ENCODE results near the gene NPY2R.

NPY2R gene

DNA sequence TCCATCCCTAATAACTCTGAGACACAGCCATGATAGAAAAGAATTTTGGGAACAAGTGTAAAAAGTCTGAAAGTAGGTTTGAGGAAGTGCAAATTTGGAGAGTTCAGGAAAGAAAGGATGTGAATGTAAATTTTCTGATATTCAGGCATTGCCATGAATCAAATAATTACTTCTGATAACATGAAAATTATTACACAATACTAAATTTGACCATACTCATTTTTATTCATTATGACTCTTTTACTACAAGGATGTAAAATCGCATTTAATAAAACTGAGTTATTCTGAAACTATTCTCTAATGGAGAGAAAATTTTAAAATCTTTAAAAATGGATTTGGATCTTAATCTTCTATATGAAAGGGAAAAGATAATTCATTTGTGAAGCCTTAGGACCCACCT, 33.8 kb upstream of the NPY2R start:
- Histone ChIP-seq H3K27me3 (no peaks in the 10 kb centered on the region), H3K36me3 (no peaks in the 10 kb centered on the region), H3K4me1 (no peaks in the 10 kb centered on the region), H3K9me3 (no peaks in the 10 kb centered on the region), H3K4me3 (no peak overlapping the region), H3K27ac (no peak overlapping the region)
- intact Hi-C loops (cut with DNase I; ENCODE audit: low total_unique reads), result no loop called here
- no peak for DNase-seq
- TF ChIP-seq, protein P1, sequence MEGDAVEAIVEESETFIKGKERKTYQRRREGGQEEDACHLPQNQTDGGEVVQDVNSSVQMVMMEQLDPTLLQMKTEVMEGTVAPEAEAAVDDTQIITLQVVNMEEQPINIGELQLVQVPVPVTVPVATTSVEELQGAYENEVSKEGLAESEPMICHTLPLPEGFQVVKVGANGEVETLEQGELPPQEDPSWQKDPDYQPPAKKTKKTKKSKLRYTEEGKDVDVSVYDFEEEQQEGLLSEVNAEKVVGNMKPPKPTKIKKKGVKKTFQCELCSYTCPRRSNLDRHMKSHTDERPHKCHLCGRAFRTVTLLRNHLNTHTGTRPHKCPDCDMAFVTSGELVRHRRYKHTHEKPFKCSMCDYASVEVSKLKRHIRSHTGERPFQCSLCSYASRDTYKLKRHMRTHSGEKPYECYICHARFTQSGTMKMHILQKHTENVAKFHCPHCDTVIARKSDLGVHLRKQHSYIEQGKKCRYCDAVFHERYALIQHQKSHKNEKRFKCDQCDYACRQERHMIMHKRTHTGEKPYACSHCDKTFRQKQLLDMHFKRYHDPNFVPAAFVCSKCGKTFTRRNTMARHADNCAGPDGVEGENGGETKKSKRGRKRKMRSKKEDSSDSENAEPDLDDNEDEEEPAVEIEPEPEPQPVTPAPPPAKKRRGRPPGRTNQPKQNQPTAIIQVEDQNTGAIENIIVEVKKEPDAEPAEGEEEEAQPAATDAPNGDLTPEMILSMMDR (IDR thresholded peaks at IDR 0.05), result no peak

DNA sequence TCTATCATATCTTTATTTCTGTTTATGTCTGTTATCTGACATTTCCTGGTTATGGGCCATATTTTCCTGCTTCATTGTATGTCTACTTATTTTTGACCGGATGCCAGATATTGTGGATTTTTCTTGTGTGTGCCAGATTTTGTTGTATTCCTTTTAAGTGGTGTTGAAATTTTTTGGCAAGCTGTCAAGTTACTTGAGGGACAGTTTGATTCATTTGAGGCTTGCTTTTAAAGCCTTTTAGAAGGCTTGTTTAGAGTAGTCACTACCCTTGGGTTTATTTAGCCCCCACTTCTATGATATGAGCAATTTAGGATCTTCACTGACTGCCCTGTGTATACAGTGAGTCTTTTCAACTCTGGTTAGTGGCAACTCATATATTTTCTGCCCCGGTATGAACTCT, 29.2 kb upstream of the NPY2R start:
- no peaks in the 10 kb centered on the region for H3K27me3 ChIP-seq
- no peak overlapping the region for H3K27ac ChIP-seq
- DNase-seq, result no peak
- intact Hi-C loops (cut with DNase I; ENCODE audit: low total_unique reads), result no loop called here
- H3K36me3 ChIP-seq, result no peaks in the 10 kb centered on the region
- no peaks in the 10 kb centered on the region for H3K4me1 ChIP-seq
- no peak overlapping the region for H3K4me3 ChIP-seq
- TF ChIP-seq, protein P1 (IDR thresholded peaks at IDR 0.05), result no peak
- no peaks in the 10 kb centered on the region for H3K9me3 ChIP-seq

DNA sequence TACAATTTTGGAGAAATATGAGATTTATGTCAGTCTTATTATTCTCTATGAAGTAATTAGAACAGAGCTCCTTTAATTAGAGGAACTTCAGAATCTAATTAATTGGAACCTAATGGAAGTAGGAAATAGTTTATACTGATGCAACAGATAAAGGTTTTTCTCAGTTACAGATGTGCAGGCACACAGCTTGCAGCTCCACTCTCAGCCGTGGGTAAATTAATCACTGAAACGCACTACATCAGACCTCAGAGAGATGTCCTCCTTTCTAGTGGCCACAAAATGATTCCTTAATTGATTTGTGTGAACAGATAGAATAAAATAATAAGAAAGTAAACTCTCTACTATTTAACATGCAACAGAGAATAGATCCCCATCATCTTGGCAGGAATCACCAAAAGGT, 21.5 kb upstream of the NPY2R start:
- TF ChIP-seq, protein P1 (IDR thresholded peaks at IDR 0.05), result no peak
- H3K36me3 ChIP-seq, result no peaks in the 10 kb centered on the region
- no peak overlapping the region for H3K4me3 ChIP-seq
- intact Hi-C loops (cut with DNase I; ENCODE audit: low total_unique reads), result no loop called here
- no peaks in the 10 kb centered on the region for H3K9me3 ChIP-seq
- no peaks in the 10 kb centered on the region for H3K4me1 ChIP-seq
- no peaks in the 10 kb centered on the region for H3K27me3 ChIP-seq
- no peak for DNase-seq
- H3K27ac ChIP-seq, result no peak overlapping the region

DNA sequence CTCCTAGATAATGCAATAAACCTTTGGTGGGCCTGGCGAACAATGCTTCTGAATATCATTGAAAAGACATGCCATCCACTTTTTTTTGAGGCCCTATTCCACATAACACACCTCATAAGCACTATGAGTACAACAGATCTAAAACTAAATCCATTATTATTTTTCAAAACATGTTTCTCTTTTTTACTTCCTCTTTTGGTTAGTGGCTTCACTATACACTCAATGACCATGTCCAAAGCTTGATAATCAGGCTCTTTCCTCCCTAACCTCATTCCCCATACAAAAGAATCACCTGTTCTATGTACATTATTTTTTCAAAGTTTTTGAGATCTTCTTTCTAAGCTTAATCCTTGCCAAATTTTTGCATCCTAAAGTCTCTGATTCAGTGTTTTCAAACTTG, 20.4 kb upstream of the NPY2R start:
- H3K27me3 ChIP-seq, result no peaks in the 10 kb centered on the region
- intact Hi-C loops (cut with DNase I; ENCODE audit: low total_unique reads), result no loop called here
- TF ChIP-seq, protein P1 (IDR thresholded peaks at IDR 0.05), result no peak
- no peaks in the 10 kb centered on the region for H3K9me3 ChIP-seq
- H3K27ac ChIP-seq, result no peak overlapping the region
- H3K4me3 ChIP-seq, result no peak overlapping the region
- no peaks in the 10 kb centered on the region for H3K36me3 ChIP-seq
- no peak for DNase-seq
- H3K4me1 ChIP-seq, result no peaks in the 10 kb centered on the region

DNA sequence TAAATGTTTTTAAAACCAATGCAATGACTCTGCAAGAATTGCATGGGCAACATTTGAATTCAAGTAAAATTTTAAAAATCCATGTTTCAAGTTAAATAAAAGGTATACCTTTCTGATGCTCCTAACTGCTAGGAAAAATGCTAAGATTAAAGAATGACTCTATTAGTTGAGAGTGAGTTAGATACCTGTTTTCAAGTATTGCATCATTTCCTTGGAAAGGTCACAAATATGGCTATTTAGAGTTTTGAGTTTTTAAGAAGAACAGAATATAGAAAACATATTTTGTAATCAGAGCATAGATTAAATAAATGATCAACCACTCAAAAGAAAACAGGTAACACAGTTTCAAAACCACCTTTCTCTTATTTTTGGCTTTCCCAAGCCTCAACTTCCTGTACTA, 18.3 kb upstream of the NPY2R start:
- Histone ChIP-seq H3K4me1 (no peaks in the 10 kb centered on the region), H3K27ac (no peak overlapping the region), H3K36me3 (no peaks in the 10 kb centered on the region), H3K27me3 (no peaks in the 10 kb centered on the region), H3K4me3 (no peak overlapping the region), H3K9me3 (no peaks in the 10 kb centered on the region)
- intact Hi-C loops (cut with DNase I; ENCODE audit: low total_unique reads), result no loop called here
- TF ChIP-seq, protein P1 (IDR thresholded peaks at IDR 0.05), result no peak
- DNase-seq, result no peak

DNA sequence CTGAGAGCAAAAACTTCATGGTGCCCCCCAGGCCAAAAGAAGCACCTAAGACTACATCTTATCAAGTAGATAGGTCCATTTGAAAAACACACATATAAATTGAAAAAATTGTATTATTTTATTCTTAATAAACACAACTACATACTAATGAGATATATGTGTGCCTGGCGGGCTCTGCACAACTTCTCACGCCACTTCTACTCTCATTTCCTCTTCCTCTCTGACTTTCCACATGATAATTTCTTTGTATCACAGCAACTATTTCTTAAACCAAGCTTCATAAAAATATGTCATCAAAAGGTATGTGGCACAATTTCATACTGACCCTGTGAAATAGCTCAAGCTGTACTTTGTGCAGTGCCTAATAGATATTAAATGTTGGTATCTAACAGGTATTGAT, 10.7 kb upstream of the NPY2R start:
- intact Hi-C loops (cut with DNase I; ENCODE audit: low total_unique reads), result no loop called here
- TF ChIP-seq, protein P1 (IDR thresholded peaks at IDR 0.05), result no peak
- Histone ChIP-seq H3K27me3 (no peaks in the 10 kb centered on the region), H3K36me3 (no peaks in the 10 kb centered on the region), H3K9me3 (peaks cover 0 to 4% (median 0%) of the 10 kb centered on the region in 3 donors), H3K4me3 (no peak overlapping the region), H3K4me1 (no peaks in the 10 kb centered on the region), H3K27ac (no peak overlapping the region)
- DNase-seq, result no peak

Data from tibial artery (tissue), 4 donors.